GM06990 (cell line): ENCODE results near the gene MKNK1.

Experiments used
- DNase-seq: peaks from one replicate; pipeline ENCODE4 v3.0.0-alpha.2; 2011; ENCODE audit not compliant: insufficient read length; ENCODE audit errors: extremely low read depth
- H3K27me3 ChIP-seq: replicated peaks from 2 replicates; pipeline ENCODE4 v1.6.0; 2011; ENCODE audit warnings: low read length; ENCODE audit not compliant: control insufficient read depth, insufficient read depth
- H3K36me3 ChIP-seq: 2 replicates; pipeline ENCODE4 v1.5.1; 2011; ENCODE audit warnings: low read length; ENCODE audit not compliant: control insufficient read depth, insufficient read depth
- H3K4me3 ChIP-seq: replicated peaks from 2 replicates; pipeline ENCODE4 v1.5.1; 2011; ENCODE audit warnings: low read depth, mild to moderate bottlenecking, control low read depth, low read length
- TF ChIP-seq, protein P1 (sequence below): IDR thresholded peaks from 2 replicates; pipeline ENCODE4 v1.5.1; 2011; ENCODE audit warnings: low read length, control low read depth, mild to moderate bottlenecking, inconsistent platforms; ENCODE audit not compliant: insufficient read depth, poor library complexity, severe bottlenecking

MKNK1 gene

DNA sequence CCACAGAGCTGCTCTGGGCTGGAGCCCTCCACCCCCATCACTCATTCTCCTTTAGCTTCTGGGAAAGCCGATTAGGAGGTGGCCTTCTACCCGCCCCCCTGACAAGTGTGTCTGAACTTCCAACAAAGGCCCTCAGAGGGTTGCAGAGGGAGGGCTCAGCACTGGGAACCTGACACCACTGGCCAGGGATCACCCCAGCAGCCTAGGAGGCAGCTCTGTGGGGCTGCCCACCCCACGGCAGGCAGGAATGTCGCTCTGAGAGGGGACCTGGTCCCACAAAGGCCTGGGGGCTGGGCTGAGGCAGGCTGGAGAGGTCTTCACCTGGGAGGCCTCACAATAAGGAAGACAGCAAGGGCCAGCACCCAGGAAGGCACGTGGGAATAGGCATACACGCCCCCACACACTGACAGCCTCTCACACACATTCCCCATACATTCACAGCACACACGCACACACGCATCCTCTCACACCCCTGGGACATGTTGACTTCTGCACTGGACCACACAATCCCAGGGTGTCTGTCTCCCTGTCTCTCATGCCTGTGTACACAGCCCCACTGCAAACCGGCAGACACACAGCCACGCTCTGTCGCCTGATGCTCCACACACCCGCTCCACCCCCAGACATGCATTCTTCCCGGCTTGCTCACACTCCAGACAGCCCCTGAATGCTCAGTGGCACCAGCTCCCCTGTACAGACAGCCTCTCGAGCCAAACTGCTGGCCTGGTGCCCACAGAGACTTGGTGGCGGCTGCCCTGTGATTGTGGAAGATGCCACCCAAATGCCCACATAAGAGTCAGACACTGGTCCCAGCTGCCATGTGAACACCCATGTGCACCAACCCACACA, 83.8 kb downstream of the MKNK1 start:
- H3K27me3 ChIP-seq, result no peaks in the 10 kb centered on the region; the same call in 1 of the 2 replicates
- TF ChIP-seq, protein P1, sequence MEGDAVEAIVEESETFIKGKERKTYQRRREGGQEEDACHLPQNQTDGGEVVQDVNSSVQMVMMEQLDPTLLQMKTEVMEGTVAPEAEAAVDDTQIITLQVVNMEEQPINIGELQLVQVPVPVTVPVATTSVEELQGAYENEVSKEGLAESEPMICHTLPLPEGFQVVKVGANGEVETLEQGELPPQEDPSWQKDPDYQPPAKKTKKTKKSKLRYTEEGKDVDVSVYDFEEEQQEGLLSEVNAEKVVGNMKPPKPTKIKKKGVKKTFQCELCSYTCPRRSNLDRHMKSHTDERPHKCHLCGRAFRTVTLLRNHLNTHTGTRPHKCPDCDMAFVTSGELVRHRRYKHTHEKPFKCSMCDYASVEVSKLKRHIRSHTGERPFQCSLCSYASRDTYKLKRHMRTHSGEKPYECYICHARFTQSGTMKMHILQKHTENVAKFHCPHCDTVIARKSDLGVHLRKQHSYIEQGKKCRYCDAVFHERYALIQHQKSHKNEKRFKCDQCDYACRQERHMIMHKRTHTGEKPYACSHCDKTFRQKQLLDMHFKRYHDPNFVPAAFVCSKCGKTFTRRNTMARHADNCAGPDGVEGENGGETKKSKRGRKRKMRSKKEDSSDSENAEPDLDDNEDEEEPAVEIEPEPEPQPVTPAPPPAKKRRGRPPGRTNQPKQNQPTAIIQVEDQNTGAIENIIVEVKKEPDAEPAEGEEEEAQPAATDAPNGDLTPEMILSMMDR, result no peak
- H3K36me3 ChIP-seq, result no peaks in the 10 kb centered on the region
- H3K4me3 ChIP-seq, result no peak overlapping the region
- no peak for DNase-seq

DNA sequence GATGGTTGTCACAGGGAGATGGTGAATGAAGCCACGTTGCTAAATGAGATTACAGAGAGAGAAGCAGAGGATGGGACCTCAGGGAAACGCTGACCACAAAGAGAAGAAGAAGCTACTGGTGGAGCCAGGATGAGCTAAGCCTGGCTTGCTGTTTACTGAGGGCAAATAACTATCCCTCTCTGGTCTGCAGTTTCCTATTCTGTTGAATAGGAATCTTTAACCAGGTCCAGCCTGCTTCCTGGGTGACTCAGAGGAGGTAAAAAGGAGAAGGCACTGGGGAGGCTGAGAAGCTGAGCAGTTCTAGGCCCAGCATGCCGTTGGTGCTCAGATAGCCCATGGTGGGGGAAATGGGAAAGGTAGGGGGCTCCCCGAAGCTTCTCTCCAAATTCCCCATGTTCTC, 84.9 kb downstream of the MKNK1 start:
- TF ChIP-seq, protein P1, result no peak
- Histone ChIP-seq H3K36me3 (no peaks in the 10 kb centered on the region), H3K27me3 (no peaks in the 10 kb centered on the region; the same call in 1 of the 2 replicates), H3K4me3 (no peak overlapping the region)
- no peak for DNase-seq

DNA sequence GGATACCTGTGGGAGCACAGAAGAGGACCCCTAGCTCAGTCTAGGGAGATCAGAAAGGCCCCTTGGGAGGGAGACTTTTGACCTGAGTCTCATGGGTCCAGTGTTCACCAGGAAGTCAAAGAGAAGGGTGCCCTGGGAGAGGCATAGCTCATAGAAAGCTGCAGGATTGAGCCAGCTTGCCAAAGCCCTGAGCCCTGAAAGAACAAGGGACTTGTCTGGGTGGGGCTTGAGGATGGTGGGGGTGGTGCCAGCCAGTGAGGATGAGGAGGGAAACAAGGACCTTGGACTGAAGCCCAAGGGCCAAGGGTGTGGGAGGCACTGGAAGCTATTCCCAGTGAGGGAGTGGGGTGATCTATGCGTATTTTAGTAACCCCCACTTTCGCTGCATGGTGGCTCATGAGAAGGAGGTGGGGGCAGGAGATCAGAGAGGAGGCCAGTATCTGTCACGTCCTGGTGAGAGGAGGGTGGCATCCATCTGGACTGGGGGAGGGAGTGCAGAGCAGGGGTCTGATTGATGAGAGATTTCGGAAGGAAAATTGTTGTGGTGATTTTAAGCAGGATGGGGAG, 86.1 kb downstream of the MKNK1 start:
- TF ChIP-seq, protein P1, result no peak
- Histone ChIP-seq H3K27me3 (no peaks in the 10 kb centered on the region; the same call in 1 of the 2 replicates), H3K4me3 (no peak overlapping the region), H3K36me3 (no peaks in the 10 kb centered on the region)
- no peak for DNase-seq

DNA sequence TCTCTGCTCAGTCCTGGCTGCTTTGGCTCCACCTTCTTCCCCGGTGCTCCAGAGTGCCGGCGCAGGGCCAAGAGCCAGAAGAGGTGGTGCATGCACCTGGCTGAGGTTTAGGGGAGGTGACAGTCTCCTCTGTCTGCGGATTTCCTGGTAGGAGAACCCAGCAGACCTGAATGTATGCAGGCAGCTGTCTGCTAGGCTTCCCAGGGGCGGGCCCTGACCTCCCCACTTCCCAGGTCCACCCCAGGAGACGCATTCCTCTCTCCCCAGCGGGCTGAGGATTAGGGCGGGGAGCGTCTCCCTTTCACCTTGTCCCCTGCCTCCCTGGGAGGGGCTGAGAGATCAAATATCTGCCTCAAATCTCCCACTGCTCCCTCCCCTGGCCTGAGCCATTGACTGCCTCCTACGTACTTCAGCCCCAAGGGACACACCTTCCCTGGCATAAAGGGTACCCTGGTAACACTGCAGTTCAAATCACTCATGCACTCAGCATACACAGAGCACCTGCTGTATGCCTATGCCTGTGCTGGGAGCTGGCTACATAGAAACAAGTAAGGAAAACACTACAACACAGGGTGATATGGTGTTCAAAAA, 87.0 kb downstream of the MKNK1 start:
- TF ChIP-seq, protein P1, result no peak
- H3K4me3 ChIP-seq, result no peak overlapping the region
- no peak for DNase-seq
- no peaks in the 10 kb centered on the region; the same call in 1 of the 2 replicates for H3K27me3 ChIP-seq
- H3K36me3 ChIP-seq, result no peaks in the 10 kb centered on the region

DNA sequence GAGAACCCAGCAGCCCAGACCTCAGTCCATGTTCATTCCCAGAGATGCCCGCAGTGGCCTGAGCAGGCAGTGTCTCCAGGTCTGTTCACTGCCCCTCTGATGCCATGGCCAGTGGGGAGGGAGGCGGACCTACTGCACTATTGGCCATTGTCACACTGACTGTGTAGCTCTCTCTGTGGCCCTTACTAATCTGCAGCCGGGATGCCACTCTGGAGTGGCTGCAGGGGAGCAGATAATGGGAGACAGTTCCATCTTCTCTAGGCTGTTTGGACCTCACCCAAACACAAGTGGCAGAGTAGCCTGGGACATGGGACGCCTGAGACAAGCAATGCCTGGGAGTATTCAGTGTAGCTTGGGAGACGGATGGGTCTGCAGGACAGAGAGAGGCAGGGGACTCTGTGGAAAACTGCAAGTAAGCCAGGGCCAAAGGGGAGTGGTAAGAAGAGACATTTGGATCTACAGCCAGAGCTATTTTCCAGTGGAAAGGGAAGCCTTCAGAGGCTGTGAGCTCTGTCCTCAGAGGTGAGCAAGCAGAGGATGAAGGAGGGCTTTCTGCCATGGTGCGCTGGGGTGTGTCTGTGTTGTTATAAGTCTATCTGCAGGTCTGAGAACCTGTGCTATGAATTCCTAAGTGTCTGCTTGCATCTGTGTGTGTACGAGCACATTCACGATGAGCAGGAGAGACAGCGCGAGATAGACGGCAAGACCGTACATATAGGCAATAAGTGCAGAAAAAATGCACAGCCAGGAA, 87.7 kb downstream of the MKNK1 start:
- Histone ChIP-seq H3K36me3 (no peaks in the 10 kb centered on the region), H3K4me3 (no peak overlapping the region), H3K27me3 (no peaks in the 10 kb centered on the region; the same call in 1 of the 2 replicates)
- DNase-seq, result no peak
- TF ChIP-seq, protein P1, result no peak
